NCI-H1694 (cell line): ENCODE data around the gene DQX1.
A peak's percentile ranks its signal among the peaks of the same experiment; 100 is the strongest.

Experiments
- DNase-seq: peaks from one replicate; lab custom pipeline; 2025; lab: John Stamatoyannopoulos, UW

Gene DQX1

GRCh38 chr2:74530239-74531187, 4.5 kb upstream of the DQX1 start:
- DNase-seq, result no peak

- DNase-seq, result peak; percentile 93
These were observed 3.6 kb upstream of the DQX1 start, which contains the start of the genes AUP1 and HTRA2 for GRCh38 chr2:74529357-74530238. Gene AUP1 (minus strand): TSS chr2:74529706. CDS start chr2:74529629, 77 bp downstream. Gene HTRA2 (plus strand): TSS chr2:74529933. CDS start chr2:74530007, 74 bp downstream.

GRCh38 chr2:74528600-74529356, 2.7 kb upstream of the DQX1 start:
- no peak for DNase-seq

- no peak for DNase-seq
These were observed 1.7 kb upstream of the DQX1 start for GRCh38 chr2:74527741-74528140.

GRCh38 chr2:74526649-74527230, 709 bp upstream of the DQX1 start:
- DNase-seq, result no peak

GRCh38 chr2:74524955-74525716, 895 bp downstream of the DQX1 start:
- no peak for DNase-seq

- DNase-seq, result no peak
These were observed 2.0 kb downstream of the DQX1 start for GRCh38 chr2:74524005-74524404.

DNA sequence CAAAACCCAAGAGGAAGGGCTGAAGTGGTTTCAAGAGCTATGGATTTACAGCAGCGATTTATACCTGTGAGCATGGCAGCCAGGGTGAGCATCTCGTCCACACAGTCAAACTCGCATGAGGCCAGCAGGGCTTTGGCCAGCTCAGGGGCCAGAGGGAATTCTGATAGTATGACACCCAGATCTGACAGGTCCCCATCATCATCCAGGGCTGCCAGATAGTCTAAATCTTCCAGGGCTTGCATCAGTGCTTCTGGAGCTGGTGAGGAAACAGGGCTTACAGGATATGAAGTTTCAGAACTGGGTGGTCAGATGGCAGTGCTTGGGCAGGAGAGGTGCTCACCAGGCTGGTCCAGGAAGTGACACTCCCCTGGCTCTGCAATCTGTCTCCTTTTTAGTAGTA, 3.5 kb downstream of the DQX1 start:
- no peak for DNase-seq

GRCh38 chr2:74516650-74517049, 9.4 kb downstream of the DQX1 start:
- DNase-seq, result no peak

- DNase-seq, result no peak
These were observed 9.9 kb downstream of the DQX1 start for GRCh38 chr2:74515981-74516633.

DNA sequence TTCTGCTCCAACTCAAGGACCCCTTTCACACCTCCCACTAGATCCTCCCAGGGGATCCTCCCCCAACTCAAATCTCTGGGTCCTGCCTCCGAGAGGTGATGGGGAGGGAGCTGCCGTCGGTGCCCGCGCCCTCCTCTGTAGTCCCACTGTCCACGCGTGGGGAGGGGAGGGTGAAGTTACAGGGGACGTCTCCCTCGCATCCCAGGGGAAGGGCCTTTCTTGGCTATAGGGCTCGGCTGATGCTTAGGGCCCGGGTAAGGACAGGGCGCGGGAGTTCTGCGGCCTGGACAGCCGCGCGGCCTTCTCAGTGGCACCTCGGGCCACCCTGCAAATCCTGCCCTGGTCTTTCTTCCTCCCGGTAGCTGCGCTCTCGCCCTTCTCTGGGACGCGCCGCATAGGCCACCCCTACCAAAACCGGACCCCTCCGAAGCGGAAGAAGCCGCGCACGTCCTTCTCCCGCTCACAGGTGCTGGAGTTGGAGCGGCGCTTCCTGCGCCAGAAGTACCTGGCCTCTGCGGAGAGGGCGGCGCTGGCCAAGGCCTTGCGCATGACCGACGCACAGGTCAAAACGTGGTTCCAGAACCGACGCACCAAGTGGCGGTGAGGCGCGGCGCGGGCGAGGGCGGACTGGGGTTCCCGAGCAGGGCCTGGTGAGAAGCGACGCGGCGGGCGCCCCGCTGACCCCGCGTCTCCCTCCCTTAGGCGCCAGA, 10.6 kb downstream of the DQX1 start:
- DNase-seq, result no peak

DNA sequence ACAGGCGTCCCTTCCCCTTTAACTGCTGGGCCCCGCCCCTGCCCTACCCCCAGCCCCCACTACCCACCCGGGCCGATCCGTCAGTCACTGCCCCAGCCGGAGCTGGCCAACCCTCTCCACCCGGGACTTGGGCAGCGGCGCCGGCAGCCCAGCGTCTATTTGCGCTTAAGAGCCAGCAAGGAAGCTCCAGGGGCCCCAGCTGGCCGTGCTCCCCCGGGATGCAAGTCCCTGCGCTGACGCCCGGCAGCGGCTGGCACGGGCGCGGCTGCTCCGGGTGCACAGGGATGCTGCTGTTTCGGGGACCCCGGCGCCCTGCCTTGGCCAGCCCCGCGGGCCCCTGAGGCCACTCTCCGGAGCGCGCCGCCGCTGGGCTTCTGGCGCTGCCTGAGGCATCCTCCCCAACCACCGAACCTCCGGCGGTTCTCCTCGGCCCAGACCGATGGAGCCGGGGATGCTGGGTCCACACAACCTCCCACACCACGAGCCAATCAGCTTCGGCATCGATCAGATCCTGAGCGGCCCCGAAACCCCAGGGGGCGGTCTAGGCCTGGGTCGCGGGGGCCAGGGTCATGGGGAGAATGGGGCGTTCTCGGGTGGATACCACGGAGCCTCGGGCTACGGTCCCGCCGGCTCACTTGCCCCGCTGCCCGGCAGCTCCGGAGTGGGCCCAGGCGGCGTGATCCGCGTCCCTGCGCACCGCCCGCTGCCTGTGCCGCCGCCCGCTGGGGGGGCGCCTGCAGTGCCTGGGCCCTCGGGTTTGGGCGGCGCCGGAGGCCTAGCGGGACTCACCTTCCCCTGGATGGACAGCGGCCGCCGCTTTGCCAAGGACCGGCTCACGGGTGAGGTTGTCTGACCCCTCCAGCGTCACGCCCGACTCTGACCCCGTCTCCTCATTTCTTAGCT, 11.4 kb downstream of the DQX1 start, which contains the start of gene TLX2:
TSS of gene TLX2 (plus strand) at position 83 of the 903 bp plus-strand sequence. CDS start at position 440, 357 bp downstream.
- no peak for DNase-seq

DNA sequence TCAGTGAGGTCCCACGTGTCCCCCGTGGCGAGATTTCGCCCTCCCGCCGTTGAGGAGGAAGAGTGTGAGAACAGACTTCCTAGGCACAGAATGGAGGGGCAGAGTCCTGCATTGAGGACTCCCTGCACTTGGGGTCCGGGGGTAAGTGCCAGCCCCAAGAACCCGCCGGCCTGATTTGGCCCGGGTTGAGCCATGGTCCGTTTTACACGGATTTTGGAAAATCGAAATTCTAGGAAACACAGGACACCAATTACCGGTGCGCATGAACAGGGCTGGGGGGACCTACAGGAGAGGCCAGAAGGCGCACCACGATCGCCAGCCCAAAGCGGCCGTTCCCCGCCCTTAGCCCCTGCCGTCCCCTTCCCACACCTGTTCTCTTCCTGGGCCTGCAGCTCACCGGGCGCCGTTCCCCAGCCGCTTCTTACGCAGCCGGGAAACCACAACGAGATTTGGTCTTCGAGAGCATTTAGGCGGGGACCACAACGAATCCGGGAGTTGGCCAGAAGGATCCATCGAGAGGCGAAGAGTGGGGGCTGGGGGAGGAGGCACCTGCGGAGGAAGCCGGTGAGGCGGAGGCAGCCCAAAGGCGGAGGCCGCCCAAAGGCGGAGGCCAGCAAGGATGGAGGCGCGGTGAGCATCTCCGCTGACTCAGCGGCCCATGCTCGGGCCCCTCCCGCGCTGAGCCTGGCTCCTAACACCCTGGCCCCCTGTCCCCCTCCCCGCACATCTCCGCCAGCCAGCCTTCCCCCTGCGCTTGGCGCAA, 12.2 kb downstream of the DQX1 start:
- no peak for DNase-seq

- no peak for DNase-seq
These were observed 13.1 kb downstream of the DQX1 start for GRCh38 chr2:74512744-74513604.

GRCh38 chr2:74511104-74511989, 14.7 kb downstream of the DQX1 start:
- DNase-seq, result no peak

DNA sequence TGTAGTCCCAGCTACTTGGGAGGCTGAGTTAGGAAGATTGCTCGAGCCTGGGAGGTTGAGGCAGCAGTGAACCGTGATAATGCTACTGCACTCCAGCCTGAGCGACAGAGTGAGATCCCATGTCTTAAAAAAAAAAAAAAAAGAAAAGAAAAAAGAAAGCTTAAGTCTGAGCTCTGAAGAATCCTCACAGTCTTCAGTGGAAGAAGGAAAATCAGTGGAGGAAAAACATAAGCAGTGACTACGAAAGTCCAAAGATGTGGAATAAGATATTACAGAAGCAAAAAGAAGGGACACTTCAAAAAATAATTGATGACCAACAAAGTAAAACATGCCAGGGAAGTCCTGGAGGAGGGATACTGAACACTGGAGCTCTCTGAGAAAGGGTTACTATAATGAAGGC, 15.8 kb downstream of the DQX1 start:
- no peak for DNase-seq
